HepG2 (cell line): Measurements from ENCODE around the gene KLRC2.
"Not testable (repeated sequence)": the region's sequence is repeated elsewhere in the genome, so short reads cannot be mapped to it uniquely, and the experiment has no call there.

Experiments
- CTCF ChIP-seq: sonication (generic); formaldehyde crosslinking; IDR thresholded peaks from 2 replicates; pipeline ENCODE4 v1.5.0; 2020; ENCODE audit warnings: mild to moderate bottlenecking, missing genetic modification reagents, moderate library complexity
- E2F5 ChIP-seq: sonication (generic); formaldehyde crosslinking; conservative IDR thresholded peaks from 2 replicates; pipeline ENCODE4 v1.4.0; 2020; ENCODE audit warnings: missing genetic modification reagents
- EZH2 ChIP-seq: conservative IDR thresholded peaks from 2 replicates; pipeline ENCODE4 v1.6.1; 2012; ENCODE audit warnings: mild to moderate bottlenecking, low read depth, low read length, moderate library complexity
- GMEB1 ChIP-seq: sonication (generic); formaldehyde crosslinking; IDR thresholded peaks from 2 replicates; pipeline ENCODE4 v1.5.1; 2020; ENCODE audit warnings: missing genetic modification reagents, mild to moderate bottlenecking, borderline replicate concordance
- HOXA7 ChIP-seq: sonication (generic); formaldehyde crosslinking; IDR thresholded peaks from 2 replicates; pipeline ENCODE4 v1.8.1; 2022; ENCODE audit warnings: mild to moderate bottlenecking, missing genetic modification reagents, moderate library complexity
- MAFK ChIP-seq, 2 experiments: IDR thresholded peaks in 1 of 2; conservative IDR thresholded peaks in 1 of 2; 2 replicates each; pipeline ENCODE4 v1.6.1; 2011; ENCODE audit warnings: improper control_type of control experiment in 2 of 2, low read length in 2 of 2
- SNAPC2 ChIP-seq: sonication (generic); formaldehyde crosslinking; IDR thresholded peaks from 2 replicates; pipeline ENCODE4 v1.8.1; 2022; ENCODE audit warnings: mild to moderate bottlenecking, missing genetic modification reagents
- SOX5 ChIP-seq: IDR thresholded peaks from 2 replicates; pipeline ENCODE4 v1.6.1; 2016; ENCODE audit warnings: borderline replicate concordance
- TRIM22 ChIP-seq: fragments of 450-650 bp; IDR thresholded peaks from 2 replicates; pipeline ENCODE4 v1.6.1; 2017
- ZBTB44 ChIP-seq: sonication (generic); formaldehyde crosslinking; IDR thresholded peaks from 2 replicates; pipeline ENCODE4 v1.4.0; 2020; ENCODE audit warnings: missing genetic modification reagents
- ZNF282 ChIP-seq: fragments of 450-650 bp; IDR thresholded peaks from 2 replicates; pipeline ENCODE4 v1.6.1; 2018; ENCODE audit not compliant: partially characterized antibody
- ZSCAN21 ChIP-seq: sonication (generic); formaldehyde crosslinking; IDR thresholded peaks from 2 replicates; pipeline ENCODE4 v1.8.0; 2022; ENCODE audit warnings: mild to moderate bottlenecking, missing genetic modification reagents, moderate library complexity, borderline replicate concordance

- TF ChIP-seq ZNF282; MAFK (conservative IDR thresholded peaks at IDR 0.05 in 1 of 2, IDR thresholded peaks at IDR 0.05 in 1 of 2; ENCODE audit: low read length in 2 of 2); ZBTB44; SNAPC2 (CRISPR knock-in tag); EZH2; ZSCAN21 (CRISPR knock-in tag); TRIM22; HOXA7 (CRISPR knock-in tag); CTCF (CRISPR knock-in tag); E2F5 (CRISPR knock-in tag); SOX5; GMEB1: not testable (repeated sequence)
These were observed 41.2 kb downstream of the KLRC2 start for GRCh38 chr12:10394531-10395152.
